Body of pancreas (tissue), 4 donors: Measurements from ENCODE around the gene SLC38A10. TPM values are rescaled to one million over a fixed set of nuclear protein-coding genes. Genes with fewer than 3 reads are reported as not detected.

ENCODE experiments used
- ATAC-seq: fragments of 150-250 bp; one replicate; pipeline ENCODE4 v1.9.1; 2016
- DNase-seq, 4 donors: peaks; one replicate each; pipeline ENCODE4 v3.0.0-alpha.2; 2019
- H3K27ac ChIP-seq, 4 donors: fragments of 200-600 bp; sonication (generic); 1 replicate in 3 of 4; 2 replicates in 1 of 4; pipeline versions ENCODE4 v1.5.1 to v1.6.1; 2016 to 2019; ENCODE audit warnings: mild to moderate bottlenecking in 1 of 4, mixed read lengths in 1 of 4, moderate library complexity in 1 of 4
- H3K27me3 ChIP-seq, 2 donors: fragments of 200-600 bp; sonication (generic); one replicate each; pipeline ENCODE4 v1.6.0; 2016; ENCODE audit warnings: mild to moderate bottlenecking in 1 of 2
- H3K36me3 ChIP-seq, 2 donors: fragments of 200-600 bp; sonication (generic); replicated peaks in 1 of 2; 2 replicates each; pipeline ENCODE4 v1.5.1; 2016; ENCODE audit warnings: low read depth in 2 of 2; ENCODE audit not compliant: insufficient read depth in 1 of 2
- H3K4me1 ChIP-seq: fragments of 200-600 bp; sonication (generic); one replicate; pipeline ENCODE4 v1.6.0; 2016
- H3K4me3 ChIP-seq, 2 donors: fragments of 200-600 bp; sonication (generic); 1 replicate in 1 of 2; 2 replicates in 1 of 2; pipeline ENCODE4 v1.5.1; 2016 to 2019
- H3K9me3 ChIP-seq, 3 donors: fragments of 200-600 bp; sonication (generic); 1 replicate in 2 of 3; 2 replicates in 1 of 3; pipeline ENCODE4 v1.5.1; 2016
- POLR2A ChIP-seq, 3 donors: fragments of 450-650 bp; IDR thresholded peaks; one replicate each; pipeline ENCODE4 v1.6.1; 2016; ENCODE audit warnings: antibody characterized with exemption in 3 of 3, mild to moderate bottlenecking in 2 of 3
- WGBS, 2 donors: methylation state at CpG; one replicate each; pipeline ENCODE4 v1.1.5; 2017; 5-methylcytosine and 5-hydroxymethylcytosine counted together
- intact Hi-C: fragments of 100-400 bp; cut with DNase I; formaldehyde crosslinking; loops from one replicate; pipeline ENCODE4 v1.15.1; 2023
- total RNA-seq, 2 donors: library from RNA; depleted of rRNA; stranded (reverse); fragments of >200 nt; gene quantifications; one replicate each; pipeline ENCODE4 v1.1.0, GENCODE V29; 2016
- TF ChIP-seq, protein P1 (sequence below), 7 experiments: fragments of 450-650 bp in 4 of 7; fragments of 200-600 bp in 3 of 7; sonication (generic) in 3 of 7; IDR thresholded peaks; one replicate each; pipeline ENCODE4 v1.5.1; 2016 to 2019; ENCODE audit warnings: antibody characterized with exemption in 7 of 7

SLC38A10 gene
- total RNA-seq, 2 donors from 2014 or later = 102 to 203 TPM

DNA sequence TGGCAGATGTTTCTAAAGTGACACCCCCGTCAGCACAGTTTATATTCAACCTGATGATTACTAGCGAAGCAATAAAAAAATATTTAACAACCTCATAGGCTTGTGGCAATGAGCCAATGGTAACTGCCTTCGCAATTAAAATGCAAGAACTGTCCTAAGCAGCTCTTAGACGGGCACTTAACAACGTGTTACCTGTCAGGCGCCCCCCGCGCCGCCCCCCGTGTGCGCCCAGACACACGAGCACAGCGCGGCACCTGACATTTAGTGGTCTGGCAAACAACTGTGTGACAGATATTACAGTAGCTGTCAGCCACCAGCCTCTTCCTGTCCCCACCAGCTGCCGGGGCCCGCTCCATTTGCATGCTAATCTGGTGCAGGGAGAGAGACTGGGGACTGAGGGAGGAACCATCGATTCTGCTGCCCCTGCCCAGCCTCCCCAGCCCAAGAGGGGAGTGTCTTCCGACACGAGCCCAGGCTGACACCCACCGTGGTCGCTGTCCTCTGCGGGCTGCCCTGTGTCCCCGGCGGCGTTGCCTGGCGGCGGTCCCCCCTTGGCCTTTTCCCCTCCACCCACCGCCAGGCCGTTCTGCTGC lies 43.3 kb downstream of the SLC38A10 start:
- no peak overlapping the region for H3K27ac ChIP-seq
- peaks cover 7 to 17% of the 10 kb centered on the region in 2 donors for H3K36me3 ChIP-seq
- TF ChIP-seq, protein P1, sequence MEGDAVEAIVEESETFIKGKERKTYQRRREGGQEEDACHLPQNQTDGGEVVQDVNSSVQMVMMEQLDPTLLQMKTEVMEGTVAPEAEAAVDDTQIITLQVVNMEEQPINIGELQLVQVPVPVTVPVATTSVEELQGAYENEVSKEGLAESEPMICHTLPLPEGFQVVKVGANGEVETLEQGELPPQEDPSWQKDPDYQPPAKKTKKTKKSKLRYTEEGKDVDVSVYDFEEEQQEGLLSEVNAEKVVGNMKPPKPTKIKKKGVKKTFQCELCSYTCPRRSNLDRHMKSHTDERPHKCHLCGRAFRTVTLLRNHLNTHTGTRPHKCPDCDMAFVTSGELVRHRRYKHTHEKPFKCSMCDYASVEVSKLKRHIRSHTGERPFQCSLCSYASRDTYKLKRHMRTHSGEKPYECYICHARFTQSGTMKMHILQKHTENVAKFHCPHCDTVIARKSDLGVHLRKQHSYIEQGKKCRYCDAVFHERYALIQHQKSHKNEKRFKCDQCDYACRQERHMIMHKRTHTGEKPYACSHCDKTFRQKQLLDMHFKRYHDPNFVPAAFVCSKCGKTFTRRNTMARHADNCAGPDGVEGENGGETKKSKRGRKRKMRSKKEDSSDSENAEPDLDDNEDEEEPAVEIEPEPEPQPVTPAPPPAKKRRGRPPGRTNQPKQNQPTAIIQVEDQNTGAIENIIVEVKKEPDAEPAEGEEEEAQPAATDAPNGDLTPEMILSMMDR (IDR thresholded peaks at IDR 0.05) = no peak
- TF ChIP-seq POLR2A (IDR thresholded peaks at IDR 0.05) = no peak
- intact Hi-C loops = loop anchor here (5.0 kb wide), 1 partner anchor 230 kb away; no protein-coding TSS in a partner anchor
- peaks cover 11% of the 10 kb centered on the region for H3K4me1 ChIP-seq
- H3K4me3 ChIP-seq = no peak overlapping the region
- DNase-seq = peak in 1 of 4 donors; percentile 38
- H3K27me3 ChIP-seq = no peaks in the 10 kb centered on the region
- WGBS, 2 donors = 82 to 92% methylated on average over 18 to 29 of the region's 29 CpGs
- no peaks in the 10 kb centered on the region for H3K9me3 ChIP-seq
- ATAC-seq = no peak

DNA sequence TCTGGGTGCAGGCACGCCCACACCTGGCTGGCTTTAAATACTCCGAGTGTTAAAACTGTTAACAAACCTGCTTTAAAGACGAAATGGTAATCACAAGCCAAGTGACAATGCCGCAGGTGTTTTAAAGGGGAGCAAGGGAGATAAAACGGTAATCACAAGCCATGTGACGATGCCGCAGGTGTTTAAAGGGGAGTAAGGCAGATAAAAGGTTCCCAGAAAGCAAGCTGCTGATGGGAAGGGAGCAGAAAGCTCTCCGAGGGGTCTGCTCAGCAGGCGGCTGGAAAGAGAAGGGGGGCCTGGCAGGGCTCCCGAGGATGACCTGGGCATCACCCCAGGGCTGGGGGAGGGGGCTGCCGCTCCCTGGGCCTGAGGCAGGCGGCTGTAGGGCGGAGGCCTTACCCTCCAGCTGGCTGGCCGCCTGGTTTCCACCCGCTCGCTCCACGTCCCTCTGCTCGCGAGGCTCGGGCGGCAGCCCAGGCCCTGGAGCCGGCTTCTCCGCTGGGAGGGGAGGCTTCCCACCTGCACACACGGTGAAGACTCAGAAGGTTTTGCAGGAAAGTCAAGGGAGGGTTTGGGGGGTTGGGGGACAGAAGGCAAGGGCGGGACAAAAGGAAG lies 43.9 kb downstream of the SLC38A10 start:
- WGBS, 2 donors = 84 to 86% methylated on average over 14 to 25 of the region's 25 CpGs
- intact Hi-C loops = loop anchor here (5.0 kb wide), 1 partner anchor 231 kb away; no protein-coding TSS in a partner anchor

DNA sequence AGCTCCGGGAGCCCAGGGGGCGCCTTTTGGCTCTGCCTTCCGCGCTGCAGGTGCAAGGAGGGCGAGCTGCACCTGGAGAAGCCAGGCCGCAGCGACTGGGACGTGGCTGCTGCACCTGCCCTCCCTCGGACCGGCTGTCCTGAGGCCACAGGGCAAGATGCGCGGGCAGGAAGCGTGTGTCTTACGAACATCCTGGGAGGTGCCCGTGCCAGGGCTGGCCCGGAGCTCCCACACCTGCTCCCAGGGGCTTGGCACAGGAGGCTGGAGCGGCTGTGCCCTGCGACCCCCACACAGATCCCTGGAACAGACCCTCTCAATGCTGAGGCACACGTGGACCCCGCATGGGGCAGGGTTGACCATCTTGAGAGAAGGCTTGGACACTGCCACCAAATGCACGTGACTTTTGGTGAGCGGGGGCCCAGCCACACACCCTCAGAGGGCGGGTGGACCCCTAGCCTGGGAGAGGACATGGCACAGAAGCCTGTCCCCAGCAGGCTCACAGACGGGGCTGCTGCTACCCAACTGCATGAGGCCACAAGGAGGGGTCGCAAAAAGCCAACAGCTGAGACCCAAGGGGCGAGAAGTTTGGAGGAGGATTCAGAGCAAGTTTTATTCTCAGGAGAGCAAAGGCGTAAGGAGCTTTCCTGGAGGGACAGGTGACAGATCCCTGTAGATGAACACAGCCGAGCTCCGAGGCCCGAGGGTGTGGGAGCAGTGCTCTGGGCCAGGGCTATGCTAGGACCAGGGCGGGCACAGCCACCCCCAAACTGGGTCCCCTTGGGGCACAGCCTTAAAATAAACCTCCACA lies 44.6 kb downstream of the SLC38A10 start:
- Histone ChIP-seq H3K9me3 (no peaks in the 10 kb centered on the region), H3K36me3 (peaks cover 7 to 17% of the 10 kb centered on the region in 2 donors), H3K27ac (no peak overlapping the region), H3K4me3 (no peak overlapping the region), H3K27me3 (no peaks in the 10 kb centered on the region), H3K4me1 (peaks cover 10% of the 10 kb centered on the region)
- 92 to 93% methylated on average over 17 to 31 of the region's 31 CpGs for WGBS, 2 donors
- ATAC-seq (no peak), DNase-seq (no peak)
- intact Hi-C loops = loop anchor here (5.0 kb wide), 1 partner anchor 232 kb away; no protein-coding TSS in a partner anchor
- no peak for TF ChIP-seq POLR2A (IDR thresholded peaks at IDR 0.05)
- TF ChIP-seq, protein P1 (IDR thresholded peaks at IDR 0.05) = no peak

More for the DNA sequence above, 43.9 kb downstream of the SLC38A10 start:
- TF ChIP-seq, protein P1 (IDR thresholded peaks at IDR 0.05) = no peak
- no peak for TF ChIP-seq POLR2A (IDR thresholded peaks at IDR 0.05)
- ATAC-seq (no peak), DNase-seq (no peak)
- H3K4me1 ChIP-seq = peaks cover 11% of the 10 kb centered on the region
- no peaks in the 10 kb centered on the region for H3K27me3 ChIP-seq
- no peaks in the 10 kb centered on the region for H3K9me3 ChIP-seq
- H3K27ac ChIP-seq = peak overlapping the region in 1 of 4 donors; percentile 34
- peaks cover 7 to 17% of the 10 kb centered on the region in 2 donors for H3K36me3 ChIP-seq
- H3K4me3 ChIP-seq = no peak overlapping the region

DNA sequence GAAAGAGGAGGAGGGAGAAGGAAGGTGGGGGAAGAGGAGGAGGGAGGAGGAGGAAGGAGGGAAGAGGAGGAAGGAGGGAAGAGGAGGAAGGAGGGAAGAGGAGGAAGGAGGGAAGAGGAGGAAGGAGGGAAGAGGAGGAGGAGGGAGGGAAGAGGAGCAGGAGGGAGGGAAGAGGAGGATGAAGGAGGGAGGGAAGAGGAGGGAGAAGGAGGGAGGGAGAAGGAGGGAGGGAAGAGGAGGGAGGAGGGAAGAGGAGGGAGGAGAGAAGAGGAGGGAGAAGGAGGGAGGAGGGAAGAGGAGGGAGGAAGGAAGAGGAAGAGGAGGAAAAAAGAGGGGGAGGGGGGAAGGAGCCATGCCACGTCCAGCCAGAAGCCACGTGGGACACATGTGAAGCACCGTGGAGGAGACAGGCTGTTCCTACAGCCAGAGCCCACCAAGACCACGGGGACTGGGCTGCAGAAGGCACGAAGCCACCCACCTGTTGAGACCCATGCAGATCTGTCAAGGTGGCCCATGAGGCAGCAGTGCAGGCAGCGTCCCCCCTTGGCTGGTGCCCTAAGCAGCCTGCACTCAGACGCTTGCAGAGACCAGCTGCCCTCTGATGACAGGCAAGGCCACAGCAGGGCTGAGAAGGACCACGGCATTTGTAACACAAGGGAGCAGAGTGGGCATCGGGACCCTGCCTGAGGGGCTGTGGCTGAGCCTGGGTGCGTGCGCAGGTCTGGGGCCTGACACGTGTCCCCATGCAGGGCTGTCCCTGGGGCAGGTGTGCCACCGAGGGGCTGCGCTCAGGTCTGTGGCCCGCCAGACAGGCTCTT lies 45.7 kb downstream of the SLC38A10 start:
- Histone ChIP-seq H3K4me1 (no peaks in the 10 kb centered on the region), H3K9me3 (no peaks in the 10 kb centered on the region), H3K27ac (no peak overlapping the region), H3K27me3 (no peaks in the 10 kb centered on the region), H3K4me3 (no peak overlapping the region), H3K36me3 (peaks cover 7 to 17% of the 10 kb centered on the region in 2 donors)
- intact Hi-C loops = loop anchor here (5.0 kb wide), 2 partner anchors 233 to 353 kb away; no protein-coding TSS in a partner anchor
- TF ChIP-seq POLR2A (IDR thresholded peaks at IDR 0.05) = no peak
- TF ChIP-seq, protein P1 (IDR thresholded peaks at IDR 0.05) = no peak
- 91 to 92% methylated on average over 8 to 15 of the region's 15 CpGs for WGBS, 2 donors
- ATAC-seq (peak; percentile 54), DNase-seq (no peak)
